Renal cortex interstitium (tissue), 11 donors: ENCODE data around the gene MACROH2A2. TPM values are rescaled to one million over a fixed set of nuclear protein-coding genes. Genes with fewer than 3 reads are reported as not detected.
"Not testable (repeated sequence)": the region's sequence is repeated elsewhere in the genome, so short reads cannot be mapped to it uniquely, and the experiment has no call there.

Source experiments
- DNase-seq, 11 donors: peaks; one replicate each; pipeline ENCODE4 v3.0.0-alpha.2; 2013; ENCODE audit warnings: low read depth in 9 of 11, low spot score in 4 of 11; ENCODE audit errors: extremely low read depth in 1 of 11
- polyA plus RNA-seq, 3 donors: library from polyadenylated mRNA; unstranded; fragments of 120-200 nt; gene quantifications; one replicate each; pipeline ENCODE4 v1.2.1, GENCODE V29; 2013; ENCODE audit not compliant: insufficient read length in 3 of 3

The MACROH2A2 gene
- polyA plus RNA-seq, 3 donors: 82.4 to 95.7 (median 82.9) TPM

GRCh38 chr10:70055550-70055949 is 2.9 kb downstream of the MACROH2A2 start:
- DNase-seq: no peak

GRCh38 chr10:70057306-70057705 is 4.7 kb downstream of the MACROH2A2 start:
- no peak for DNase-seq

- DNase-seq: no peak
These were observed 7.7 kb downstream of the MACROH2A2 start for GRCh38 chr10:70060389-70060788.

GRCh38 chr10:70063418-70064098 is 10.9 kb downstream of the MACROH2A2 start:
- no peak for DNase-seq

- DNase-seq: no peak
These were observed 11.8 kb downstream of the MACROH2A2 start for GRCh38 chr10:70064486-70064885.

GRCh38 chr10:70066190-70066589 is 13.5 kb downstream of the MACROH2A2 start:
- DNase-seq: no peak

GRCh38 chr10:70067586-70067985 is 14.9 kb downstream of the MACROH2A2 start:
- no peak for DNase-seq

GRCh38 chr10:70068925-70069324 is 16.3 kb downstream of the MACROH2A2 start:
- DNase-seq: no peak

- no peak for DNase-seq
These were observed 16.7 kb downstream of the MACROH2A2 start for GRCh38 chr10:70069346-70069745.

GRCh38 chr10:70070834-70071233 is 18.2 kb downstream of the MACROH2A2 start:
- DNase-seq: no peak

- no peak for DNase-seq
These were observed 21.5 kb downstream of the MACROH2A2 start for GRCh38 chr10:70074165-70074564.

- DNase-seq: no peak
These were observed 22.3 kb downstream of the MACROH2A2 start for GRCh38 chr10:70074971-70075370.

GRCh38 chr10:70078329-70078728 is 25.7 kb downstream of the MACROH2A2 start:
- no peak for DNase-seq

GRCh38 chr10:70078937-70079336 is 26.3 kb downstream of the MACROH2A2 start:
- DNase-seq: no peak

GRCh38 chr10:70080789-70081188 is 28.1 kb downstream of the MACROH2A2 start:
- not testable (repeated sequence) for DNase-seq

- DNase-seq: no peak
These were observed 31.5 kb downstream of the MACROH2A2 start for GRCh38 chr10:70084189-70084588.

- DNase-seq: no peak
These were observed 33.4 kb downstream of the MACROH2A2 start for GRCh38 chr10:70085975-70086613.

- DNase-seq: no peak
These were observed 35.1 kb downstream of the MACROH2A2 start for GRCh38 chr10:70087616-70088307.

GRCh38 chr10:70088308-70088698 is 35.7 kb downstream of the MACROH2A2 start:
- DNase-seq: no peak

GRCh38 chr10:70090013-70090412 is 37.4 kb downstream of the MACROH2A2 start:
- DNase-seq: no peak
